ENCODE results near the gene KRTAP22-2. TPM values are rescaled to one million over a fixed set of nuclear protein-coding genes. Genes with fewer than 3 reads are reported as not detected.

The KRTAP22-2 gene
- polyA plus RNA-seq, 2 of the 4 experiments (the other 2 are of a cell fraction), result not detected

GRCh38 chr21:30561264-30561895 is 28.8 kb downstream of the KRTAP22-2 start, which contains the start of gene KRTAP19-7:
Gene KRTAP19-7 (minus strand): TSS chr21:30561314. CDS start chr21:30561289, 25 bp downstream.
- Histone ChIP-seq H3K27ac (no peak within 1 kb of the TSS), H3K4me2 (no peak within 1 kb of the TSS), H3K4me3 (no peak within 1 kb of the TSS), H3K4me1 (no peaks in the 10 kb centered on the region), H3K9me3 (no peaks in the 10 kb centered on the region)
- WGBS (ENCODE audit: missing lambda C conversion rate), result 0% methylated on average over 2 of the region's 2 CpGs
- CTCF ChIA-PET, result no interaction called here
- POLR2A ChIA-PET, result no interaction called here
- TF ChIP-seq, protein P1, sequence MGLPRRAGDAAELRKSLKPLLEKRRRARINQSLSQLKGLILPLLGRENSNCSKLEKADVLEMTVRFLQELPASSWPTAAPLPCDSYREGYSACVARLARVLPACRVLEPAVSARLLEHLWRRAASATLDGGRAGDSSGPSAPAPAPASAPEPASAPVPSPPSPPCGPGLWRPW (IDR thresholded peaks at IDR 0.05), result no peak
- DNase-seq (ENCODE audit: low read depth in 1 of 2, low spot score in 1 of 2) (no peak), FAIRE-seq (no peak), ATAC-seq (no peak)

DNA sequence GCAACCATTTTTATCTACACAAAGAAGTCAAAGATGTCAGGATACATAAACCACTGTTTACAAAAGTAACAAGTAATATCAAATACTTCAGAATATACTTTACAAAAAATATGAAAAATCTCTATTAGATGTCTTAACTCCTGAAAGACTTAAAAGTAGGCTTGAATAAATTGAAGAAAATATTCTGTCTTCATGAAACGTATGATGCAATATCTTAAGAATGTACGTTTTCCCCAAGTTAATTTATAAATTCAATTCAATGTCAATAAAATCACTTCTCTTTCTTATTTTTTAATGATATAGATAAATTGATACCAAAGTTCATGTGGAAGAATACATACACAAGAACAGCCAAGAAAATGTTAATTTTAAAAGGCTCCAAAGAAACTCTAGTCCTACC is 35.1 kb downstream of the KRTAP22-2 start:
- FAIRE-seq, result no peak
- 2% methylated on average over 2 of the region's 2 CpGs for WGBS (ENCODE audit: missing lambda C conversion rate)
- ATAC-seq, result no peak
- no peak for DNase-seq (ENCODE audit: low read depth in 1 of 2, low spot score in 1 of 2)
- H3K9me3 ChIP-seq, result no peaks in the 10 kb centered on the region
- H3K4me3 ChIP-seq, result no peak overlapping the region
- TF ChIP-seq EHF (CRISPR knock-in tag; IDR thresholded peaks at IDR 0.05) (no peak), EHMT2 (IDR thresholded peaks at IDR 0.05; ENCODE audit: low read depth) (no peak), JUN (IDR thresholded peaks at IDR 0.05) (no peak)
- H3K4me2 ChIP-seq, result no peak overlapping the region
- CTCF ChIA-PET, result no interaction called here
- no peaks in the 10 kb centered on the region for H3K4me1 ChIP-seq
- POLR2A ChIA-PET, result no interaction called here
- no peak overlapping the region for H3K27ac ChIP-seq

GRCh38 chr21:30552782-30553181 is 37.4 kb downstream of the KRTAP22-2 start:
- H3K9me3 ChIP-seq, result no peaks in the 10 kb centered on the region
- H3K4me2 ChIP-seq, result no peak overlapping the region
- no peak for ATAC-seq
- FAIRE-seq, result no peak
- H3K27ac ChIP-seq, result no peak overlapping the region
- no peak for DNase-seq (ENCODE audit: low read depth in 1 of 2, low spot score in 1 of 2)
- CTCF ChIA-PET, result no interaction called here
- POLR2A ChIA-PET, result no interaction called here
- WGBS (ENCODE audit: missing lambda C conversion rate), result 0% methylated on average over 1 of the region's 1 CpG
- no peaks in the 10 kb centered on the region for H3K4me1 ChIP-seq
- no peak overlapping the region for H3K4me3 ChIP-seq
- TF ChIP-seq CHD4 (IDR thresholded peaks at IDR 0.05; ENCODE audit: borderline replicate concordance) (no peak), RFX5 (IDR thresholded peaks at IDR 0.05) (no peak), HEYL (CRISPR knock-in tag; IDR thresholded peaks at IDR 0.05) (no peak), NPAS2 (CRISPR knock-in tag; IDR thresholded peaks at IDR 0.05; ENCODE audit: borderline replicate concordance) (no peak), PBX3 (IDR thresholded peaks at IDR 0.05) (no peak), ZFP36 (IDR thresholded peaks at IDR 0.05; ENCODE audit: borderline replicate concordance, partially characterized antibody) (no peak), KDM5A (IDR thresholded peaks at IDR 0.05) (no peak), EHF (CRISPR knock-in tag; IDR thresholded peaks at IDR 0.05) (no peak), RARB (CRISPR knock-in tag; IDR thresholded peaks at IDR 0.05) (no peak)
- TF ChIP-seq, protein P1 (IDR thresholded peaks at IDR 0.05), result no peak

DNA sequence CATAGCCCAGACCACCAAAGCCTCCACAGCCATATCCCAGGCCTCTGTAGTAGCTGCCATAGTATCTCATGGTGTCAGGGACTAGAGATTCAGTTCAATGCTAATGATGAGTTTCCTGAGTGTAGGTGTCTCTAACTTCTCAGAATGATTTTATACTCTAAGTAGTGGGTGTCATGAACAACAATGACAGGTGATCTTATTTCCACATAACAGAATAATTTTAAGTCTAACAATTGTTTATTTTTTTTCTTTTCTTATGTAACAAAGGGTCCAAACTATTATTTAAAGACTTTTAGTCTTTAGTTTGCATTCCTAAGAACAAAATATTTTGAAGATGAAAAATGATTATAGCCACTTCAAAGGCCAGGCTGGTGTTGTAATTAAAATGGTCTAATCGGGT is 48.4 kb downstream of the KRTAP22-2 start, which contains the start of gene KRTAP19-6:
TSS of gene KRTAP19-6 (minus strand) at position 101 of the 400 bp plus-strand sequence. CDS start at position 70, 31 bp downstream.
- POLR2A ChIA-PET, result no interaction called here
- Histone ChIP-seq H3K4me3 (no peak within 1 kb of the TSS), H3K9me3 (no peaks in the 10 kb centered on the region), H3K4me2 (no peak within 1 kb of the TSS), H3K4me1 (no peaks in the 10 kb centered on the region), H3K27ac (no peak within 1 kb of the TSS)
- no peak for TF ChIP-seq BHLHE40 (IDR thresholded peaks at IDR 0.05; ENCODE audit: low read depth, low read length)
- CTCF ChIA-PET, result no interaction called here
- ATAC-seq (no peak), DNase-seq (ENCODE audit: low read depth in 1 of 2, low spot score in 1 of 2) (no peak), FAIRE-seq (no peak)
- WGBS (ENCODE audit: missing lambda C conversion rate), result 3% methylated on average over 1 of the region's 1 CpG

Small RNA genes lying within 50 kb of the gene (small RNA-seq; reads per million reads assigned to genes)
- gene KRTAP20-1 (0 reads per million in 6 experiments), gene KRTAP20-4 (0 reads per million in 6 experiments), gene KRTAP22-1 (0 reads per million in 6 experiments), gene KRTAP22-2 (0 reads per million in 6 experiments)

Other genes starting within 250 kb of the KRTAP22-2 start
- gene KRTAP23-1, start 241.8 kb downstream of the KRTAP22-2 start, polyA plus RNA-seq (2011; rRNA removed), result not detected in 2 replicates
- not detected in 3 replicates for gene KRTAP23-1, start 241.8 kb downstream of the KRTAP22-2 start, polyA plus RNA-seq (2017; fragmentation: RNase III; extraction: RNeasy Plus Mini Kit Qiagen cat#74134 plus additional on column Dnase treatment)
- not detected in 2 replicates for gene KRTAP13-2, start 218.1 kb downstream of the KRTAP22-2 start, polyA plus RNA-seq (2011; rRNA removed)
- gene KRTAP13-2, start 218.1 kb downstream of the KRTAP22-2 start, polyA plus RNA-seq (2017; fragmentation: RNase III; extraction: RNeasy Plus Mini Kit Qiagen cat#74134 plus additional on column Dnase treatment), result not detected in 3 replicates
- gene KRTAP13-1, start 194.4 kb downstream of the KRTAP22-2 start, polyA plus RNA-seq (2011; rRNA removed), result not detected in 2 replicates
- gene KRTAP13-1, start 194.4 kb downstream of the KRTAP22-2 start, polyA plus RNA-seq (2017; fragmentation: RNase III; extraction: RNeasy Plus Mini Kit Qiagen cat#74134 plus additional on column Dnase treatment), result not detected in 3 replicates
- gene KRTAP13-3, start 164.5 kb downstream of the KRTAP22-2 start, polyA plus RNA-seq (2011; rRNA removed), result not detected in 2 replicates
- not detected in 3 replicates for gene KRTAP13-3, start 164.5 kb downstream of the KRTAP22-2 start, polyA plus RNA-seq (2017; fragmentation: RNase III; extraction: RNeasy Plus Mini Kit Qiagen cat#74134 plus additional on column Dnase treatment)
- gene KRTAP13-4, start 160.2 kb downstream of the KRTAP22-2 start, polyA plus RNA-seq (2011; rRNA removed), result not detected in 2 replicates
- gene KRTAP13-4, start 160.2 kb downstream of the KRTAP22-2 start, polyA plus RNA-seq (2017; fragmentation: RNase III; extraction: RNeasy Plus Mini Kit Qiagen cat#74134 plus additional on column Dnase treatment), result not detected in 3 replicates
- not detected in 2 replicates for gene KRTAP15-1, start 150.1 kb downstream of the KRTAP22-2 start, polyA plus RNA-seq (2011; rRNA removed)
- gene KRTAP15-1, start 150.1 kb downstream of the KRTAP22-2 start, polyA plus RNA-seq (2017; fragmentation: RNase III; extraction: RNeasy Plus Mini Kit Qiagen cat#74134 plus additional on column Dnase treatment), result not detected in 3 replicates
- gene KRTAP19-1, start 110.0 kb downstream of the KRTAP22-2 start, polyA plus RNA-seq (2011; rRNA removed), result not detected in 2 replicates
- gene KRTAP19-1, start 110.0 kb downstream of the KRTAP22-2 start, polyA plus RNA-seq (2017; fragmentation: RNase III; extraction: RNeasy Plus Mini Kit Qiagen cat#74134 plus additional on column Dnase treatment), result not detected in 3 replicates
- not detected in 2 replicates for gene KRTAP19-2, start 103.0 kb downstream of the KRTAP22-2 start, polyA plus RNA-seq (2011; rRNA removed)
- not detected in 3 replicates for gene KRTAP19-2, start 103.0 kb downstream of the KRTAP22-2 start, polyA plus RNA-seq (2017; fragmentation: RNase III; extraction: RNeasy Plus Mini Kit Qiagen cat#74134 plus additional on column Dnase treatment)
- gene KRTAP19-3, start 98.4 kb downstream of the KRTAP22-2 start, polyA plus RNA-seq (2011; rRNA removed), result not detected in 2 replicates
- not detected in 3 replicates for gene KRTAP19-3, start 98.4 kb downstream of the KRTAP22-2 start, polyA plus RNA-seq (2017; fragmentation: RNase III; extraction: RNeasy Plus Mini Kit Qiagen cat#74134 plus additional on column Dnase treatment)
- not detected in 2 replicates for gene KRTAP19-4, start 93.2 kb downstream of the KRTAP22-2 start, polyA plus RNA-seq (2011; rRNA removed)
- gene KRTAP19-4, start 93.2 kb downstream of the KRTAP22-2 start, polyA plus RNA-seq (2017; fragmentation: RNase III; extraction: RNeasy Plus Mini Kit Qiagen cat#74134 plus additional on column Dnase treatment), result not detected in 3 replicates
- not detected in 2 replicates for gene KRTAP19-5, start 88.3 kb downstream of the KRTAP22-2 start, polyA plus RNA-seq (2011; rRNA removed)
- gene KRTAP19-5, start 88.3 kb downstream of the KRTAP22-2 start, polyA plus RNA-seq (2017; fragmentation: RNase III; extraction: RNeasy Plus Mini Kit Qiagen cat#74134 plus additional on column Dnase treatment), result not detected in 3 replicates
- gene KRTAP19-6, start 48.5 kb downstream of the KRTAP22-2 start, polyA plus RNA-seq (2011; rRNA removed), result not detected in 2 replicates
- gene KRTAP19-6, start 48.5 kb downstream of the KRTAP22-2 start, polyA plus RNA-seq (2017; fragmentation: RNase III; extraction: RNeasy Plus Mini Kit Qiagen cat#74134 plus additional on column Dnase treatment), result not detected in 3 replicates
- not detected in 2 replicates for gene KRTAP19-7, start 29.1 kb downstream of the KRTAP22-2 start, polyA plus RNA-seq (2011; rRNA removed)
- not detected in 3 replicates for gene KRTAP19-7, start 29.1 kb downstream of the KRTAP22-2 start, polyA plus RNA-seq (2017; fragmentation: RNase III; extraction: RNeasy Plus Mini Kit Qiagen cat#74134 plus additional on column Dnase treatment)
- not detected in 2 replicates for gene KRTAP6-3, start 2.0 kb upstream of the KRTAP22-2 start, polyA plus RNA-seq (2011; rRNA removed)
- not detected in 3 replicates for gene KRTAP6-3, start 2.0 kb upstream of the KRTAP22-2 start, polyA plus RNA-seq (2017; fragmentation: RNase III; extraction: RNeasy Plus Mini Kit Qiagen cat#74134 plus additional on column Dnase treatment)
- not detected in 2 replicates for gene KRTAP6-2, start 8.5 kb upstream of the KRTAP22-2 start, polyA plus RNA-seq (2011; rRNA removed)
- gene KRTAP6-2, start 8.5 kb upstream of the KRTAP22-2 start, polyA plus RNA-seq (2017; fragmentation: RNase III; extraction: RNeasy Plus Mini Kit Qiagen cat#74134 plus additional on column Dnase treatment), result not detected in 3 replicates
- not detected in 2 replicates for gene KRTAP22-1, start 10.7 kb upstream of the KRTAP22-2 start, polyA plus RNA-seq (2011; rRNA removed)
- gene KRTAP22-1, start 10.7 kb upstream of the KRTAP22-2 start, polyA plus RNA-seq (2017; fragmentation: RNase III; extraction: RNeasy Plus Mini Kit Qiagen cat#74134 plus additional on column Dnase treatment), result not detected in 3 replicates
- not detected in 2 replicates for gene KRTAP6-1, start 23.5 kb upstream of the KRTAP22-2 start, polyA plus RNA-seq (2011; rRNA removed)
- not detected in 3 replicates for gene KRTAP6-1, start 23.5 kb upstream of the KRTAP22-2 start, polyA plus RNA-seq (2017; fragmentation: RNase III; extraction: RNeasy Plus Mini Kit Qiagen cat#74134 plus additional on column Dnase treatment)
- gene KRTAP20-1, start 26.0 kb upstream of the KRTAP22-2 start, polyA plus RNA-seq (2011; rRNA removed), result not detected in 2 replicates
- gene KRTAP20-1, start 26.0 kb upstream of the KRTAP22-2 start, polyA plus RNA-seq (2017; fragmentation: RNase III; extraction: RNeasy Plus Mini Kit Qiagen cat#74134 plus additional on column Dnase treatment), result not detected in 3 replicates
- not detected in 2 replicates for gene KRTAP20-4, start 30.2 kb upstream of the KRTAP22-2 start, polyA plus RNA-seq (2011; rRNA removed)
- not detected in 3 replicates for gene KRTAP20-4, start 30.2 kb upstream of the KRTAP22-2 start, polyA plus RNA-seq (2017; fragmentation: RNase III; extraction: RNeasy Plus Mini Kit Qiagen cat#74134 plus additional on column Dnase treatment)
- not detected in 2 replicates for gene KRTAP20-2, start 44.8 kb upstream of the KRTAP22-2 start, polyA plus RNA-seq (2011; rRNA removed)
- not detected in 3 replicates for gene KRTAP20-2, start 44.8 kb upstream of the KRTAP22-2 start, polyA plus RNA-seq (2017; fragmentation: RNase III; extraction: RNeasy Plus Mini Kit Qiagen cat#74134 plus additional on column Dnase treatment)
- gene KRTAP20-3, start 52.5 kb upstream of the KRTAP22-2 start, polyA plus RNA-seq (2011; rRNA removed), result not detected in 2 replicates
- not detected in 3 replicates for gene KRTAP20-3, start 52.5 kb upstream of the KRTAP22-2 start, polyA plus RNA-seq (2017; fragmentation: RNase III; extraction: RNeasy Plus Mini Kit Qiagen cat#74134 plus additional on column Dnase treatment)
- not detected in 2 replicates for gene KRTAP21-3, start 128.4 kb upstream of the KRTAP22-2 start, polyA plus RNA-seq (2011; rRNA removed)
- not detected in 3 replicates for gene KRTAP21-3, start 128.4 kb upstream of the KRTAP22-2 start, polyA plus RNA-seq (2017; fragmentation: RNase III; extraction: RNeasy Plus Mini Kit Qiagen cat#74134 plus additional on column Dnase treatment)
- not detected in 2 replicates for gene KRTAP21-2, start 156.9 kb upstream of the KRTAP22-2 start, polyA plus RNA-seq (2011; rRNA removed)
- not detected in 3 replicates for gene KRTAP21-2, start 156.9 kb upstream of the KRTAP22-2 start, polyA plus RNA-seq (2017; fragmentation: RNase III; extraction: RNeasy Plus Mini Kit Qiagen cat#74134 plus additional on column Dnase treatment)
- gene KRTAP21-1, start 165.0 kb upstream of the KRTAP22-2 start, polyA plus RNA-seq (2011; rRNA removed), result not detected in 2 replicates
- not detected in 3 replicates for gene KRTAP21-1, start 165.0 kb upstream of the KRTAP22-2 start, polyA plus RNA-seq (2017; fragmentation: RNase III; extraction: RNeasy Plus Mini Kit Qiagen cat#74134 plus additional on column Dnase treatment)
- not detected in 2 replicates for gene KRTAP8-1, start 222.9 kb upstream of the KRTAP22-2 start, polyA plus RNA-seq (2011; rRNA removed)
- not detected in 3 replicates for gene KRTAP8-1, start 222.9 kb upstream of the KRTAP22-2 start, polyA plus RNA-seq (2017; fragmentation: RNase III; extraction: RNeasy Plus Mini Kit Qiagen cat#74134 plus additional on column Dnase treatment)
- gene KRTAP7-1, start 239.4 kb upstream of the KRTAP22-2 start, polyA plus RNA-seq (2011; rRNA removed), result not detected in 2 replicates
- gene KRTAP7-1, start 239.4 kb upstream of the KRTAP22-2 start, polyA plus RNA-seq (2017; fragmentation: RNase III; extraction: RNeasy Plus Mini Kit Qiagen cat#74134 plus additional on column Dnase treatment), result not detected in 3 replicates

Data from A549 (cell line).